Measurements from ENCODE around the gene MYL6.

Gene MYL6

GRCh38 chr12:56156464-56157200 lies 1.5 kb upstream of the MYL6 start:
- peak; percentile 17 for DNase-seq (ENCODE audit: low read depth, low spot score)

- peak; percentile 89 for DNase-seq (ENCODE audit: low read depth, low spot score)
These were observed 744 bp upstream of the MYL6 start for GRCh38 chr12:56157201-56158028.

- peak; percentile 84 for DNase-seq (ENCODE audit: low read depth, low spot score)
These were observed 835 bp downstream of the MYL6 start for GRCh38 chr12:56158926-56159461.

- DNase-seq (ENCODE audit: low read depth, low spot score): no peak
These were observed 1.5 kb downstream of the MYL6 start for GRCh38 chr12:56159482-56160192.

- peak; percentile 17 for DNase-seq (ENCODE audit: low read depth, low spot score)
These were observed 2.1 kb downstream of the MYL6 start for GRCh38 chr12:56160193-56160763.

- DNase-seq (ENCODE audit: low read depth, low spot score): no peak
These were observed 2.9 kb downstream of the MYL6 start for GRCh38 chr12:56160894-56161689.

- no peak for DNase-seq (ENCODE audit: low read depth, low spot score)
These were observed 3.7 kb downstream of the MYL6 start for GRCh38 chr12:56161690-56162351.

GRCh38 chr12:56162468-56163290 lies 4.5 kb downstream of the MYL6 start:
- peak; percentile 44 for DNase-seq (ENCODE audit: low read depth, low spot score)

GRCh38 chr12:56163533-56164344 lies 5.6 kb downstream of the MYL6 start:
- peak; percentile 24 for DNase-seq (ENCODE audit: low read depth, low spot score)

GRCh38 chr12:56164345-56164729 lies 6.2 kb downstream of the MYL6 start:
- peak; percentile 22 for DNase-seq (ENCODE audit: low read depth, low spot score)

GRCh38 chr12:56165369-56165768 lies 7.2 kb downstream of the MYL6 start:
- DNase-seq (ENCODE audit: low read depth, low spot score): peak; percentile 25

GRCh38 chr12:56169229-56169759 lies 11.1 kb downstream of the MYL6 start:
- no peak for DNase-seq (ENCODE audit: low read depth, low spot score)

GRCh38 chr12:56172839-56173238 lies 14.7 kb downstream of the MYL6 start:
- no peak for DNase-seq (ENCODE audit: low read depth, low spot score)

- DNase-seq (ENCODE audit: low read depth, low spot score): no peak
These were observed 20.2 kb downstream of the MYL6 start for GRCh38 chr12:56178347-56178746.

- DNase-seq (ENCODE audit: low read depth, low spot score): no peak
These were observed 28.8 kb downstream of the MYL6 start for GRCh38 chr12:56186957-56187356.

GRCh38 chr12:56188131-56188777 lies 30.1 kb downstream of the MYL6 start:
- DNase-seq (ENCODE audit: low read depth, low spot score): no peak

GRCh38 chr12:56188778-56189098 lies 30.6 kb downstream of the MYL6 start:
- peak; percentile 36 for DNase-seq (ENCODE audit: low read depth, low spot score)

Data from astrocyte of the hippocampus (primary cell).